AG04449 (cell line): ENCODE data around the gene PRMT5.
A peak's percentile ranks its signal among the peaks of the same experiment; 100 is the strongest.

Experiments
- CTCF ChIA-PET: fragments of 350-600 bp; formaldehyde crosslinking; extraction: SDS; loops from one replicate; lab custom pipeline; 2021; ENCODE audit warnings: antibody characterized with exemption; lab: Yijun Ruan, JAX
- POLR2A ChIA-PET: fragments of 400-600, 350-600 bp; formaldehyde crosslinking; extraction: SDS; loops from one replicate; lab custom pipeline; 2020; ENCODE audit warnings: antibody characterized with exemption, inconsistent platforms; lab: Yijun Ruan, JAX
- DNase-seq: peaks from one replicate; pipeline ENCODE4 v3.0.0-alpha.2; 2010; ENCODE audit warnings: low read depth, low spot score
- H3K4me3 ChIP-seq: 2 replicates; pipeline ENCODE4 v1.5.1; 2011; ENCODE audit warnings: low read depth, mild to moderate bottlenecking, control low read depth, low read length
- CTCF ChIP-seq: IDR thresholded peaks from one replicate; pipeline ENCODE4 v1.5.1; 2011; ENCODE audit warnings: mild to moderate bottlenecking, moderate library complexity, low read length, control low read depth, inconsistent platforms; ENCODE audit not compliant: insufficient read depth; ENCODE audit errors: missing control alignments

The PRMT5 gene

GRCh38 chr14:22877000-22877501 lies 52.1 kb downstream of the PRMT5 start:
- DNase-seq, result no peak
- ChIA-PET CTCF (interaction anchor here (7.7 to 10.2 kb wide), 2 partner anchors 21 to 23 kb away, joined by 145 to 164 read pairs; no protein-coding TSS in a partner anchor), POLR2A (no interaction called here)
- no peak for TF ChIP-seq CTCF
- H3K4me3 ChIP-seq, result no peak overlapping the region

- ChIA-PET POLR2A (interaction anchor here (0.6 kb wide), 1 partner anchor 217 kb away, joined by 3 read pairs; no protein-coding TSS in a partner anchor), CTCF (interaction anchor here (0.7 to 7.9 kb wide), 4 partner anchors 10 to 319 kb away, joined by 3 to 189 read pairs (median 130); partner anchors contain the start of gene REM2)
These were observed 53.3 kb downstream of the PRMT5 start for GRCh38 chr14:22875748-22876319.

GRCh38 chr14:22875003-22875747 lies 54.0 kb downstream of the PRMT5 start:
- TF ChIP-seq CTCF, result no peak
- CTCF ChIA-PET, result interaction anchor here (0.7 to 7.9 kb wide), 7 partner anchors 11 to 484 kb away, joined by 3 to 189 read pairs (median 36); partner anchors contain the start of gene REM2
- DNase-seq, result no peak
- POLR2A ChIA-PET, result no interaction called here
- H3K4me3 ChIP-seq, result no peak overlapping the region

More at GRCh38 chr14:22875748-22876319, 53.3 kb downstream of the PRMT5 start:
- H3K4me3 ChIP-seq, result no peak overlapping the region
- no peak for DNase-seq
- TF ChIP-seq CTCF, result no peak

GRCh38 chr14:22872833-22873520 lies 56.2 kb downstream of the PRMT5 start:
- H3K4me3 ChIP-seq, result peak overlapping the region; percentile 81
- POLR2A ChIA-PET, result interaction anchor here (0.7 to 1.5 kb wide), 3 partner anchors 9 to 36 kb away, joined by 3 to 6 read pairs (median 3); no protein-coding TSS in a partner anchor
- DNase-seq, result no peak
- CTCF ChIA-PET, result interaction anchor here (0.6 to 7.9 kb wide), 50 partner anchors 10 to 483 kb away, joined by 3 to 189 read pairs (median 4); partner anchors contain the start of genes MMP14, OXA1L, RBM23 and REM2
- TF ChIP-seq CTCF, result no peak

- CTCF ChIA-PET, result interaction anchor here (0.6 to 7.9 kb wide), 48 partner anchors 10 to 483 kb away, joined by 3 to 189 read pairs (median 5); partner anchors contain the start of genes MMP14, OXA1L, RBM23 and REM2
- H3K4me3 ChIP-seq, result peak overlapping the region; percentile 81
- peak; percentile 87 for TF ChIP-seq CTCF
- DNase-seq, result no peak
- POLR2A ChIA-PET, result interaction anchor here (0.7 to 1.7 kb wide), 5 partner anchors 10 to 35 kb away, joined by 3 to 13 read pairs (median 3); partner anchors contain the start of gene REM2
These were observed 56.9 kb downstream of the PRMT5 start for GRCh38 chr14:22872033-22872832.
